ENCODE measurements around the gene BBS1.

- no peak for TF ChIP-seq POLR2A (IDR thresholded peaks at IDR 0.05; ENCODE audit: extremely low read depth, insufficient read length)
- no peak for TF ChIP-seq MAX (IDR thresholded peaks at IDR 0.05; ENCODE audit: low read depth, low read length)
- TF ChIP-seq CTCF (IDR thresholded peaks at IDR 0.05; ENCODE audit: low read depth, low read length) = no peak
Measured at GRCh38 chr11:66472054-66472453, 38.4 kb upstream of the BBS1 start.
